Erythroblast (primary cell): ENCODE results near the gene TUBA8.

Source experiments
- DNase-seq, 2 experiments: peaks; one replicate each; lab custom pipeline; 2025; lab: John Stamatoyannopoulos, UW
- GATA1 ChIP-seq: IDR thresholded peaks from 2 replicates; pipeline ENCODE4 v1.6.1; 2011; ENCODE audit warnings: low read depth, mild to moderate bottlenecking, control low read depth, low read length, moderate library complexity
- POLR2A ChIP-seq: IDR thresholded peaks from 2 replicates; pipeline ENCODE4 v1.6.1; 2011; ENCODE audit warnings: mild to moderate bottlenecking, low read length

Gene TUBA8

DNA sequence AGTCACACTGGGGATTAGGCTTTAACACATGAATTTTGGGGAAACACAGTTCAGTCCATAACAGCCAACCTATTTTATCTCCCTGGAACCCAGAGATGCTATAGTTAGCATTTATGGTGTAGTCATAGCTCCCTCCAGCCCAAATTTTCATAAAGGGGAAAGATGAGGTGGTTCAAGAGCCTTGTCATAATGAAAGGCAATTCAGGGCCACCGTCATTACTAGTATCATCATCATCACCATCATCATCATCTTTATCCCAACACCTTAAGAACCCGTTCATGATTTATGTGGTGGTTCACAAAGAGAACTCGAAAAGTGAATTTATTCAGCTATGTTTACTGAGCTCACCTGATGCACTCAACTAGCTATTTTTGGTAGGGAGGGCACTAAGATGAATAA, 2.4 kb upstream of the TUBA8 start:
- TF ChIP-seq POLR2A: no peak
- TF ChIP-seq GATA1: no peak

DNA sequence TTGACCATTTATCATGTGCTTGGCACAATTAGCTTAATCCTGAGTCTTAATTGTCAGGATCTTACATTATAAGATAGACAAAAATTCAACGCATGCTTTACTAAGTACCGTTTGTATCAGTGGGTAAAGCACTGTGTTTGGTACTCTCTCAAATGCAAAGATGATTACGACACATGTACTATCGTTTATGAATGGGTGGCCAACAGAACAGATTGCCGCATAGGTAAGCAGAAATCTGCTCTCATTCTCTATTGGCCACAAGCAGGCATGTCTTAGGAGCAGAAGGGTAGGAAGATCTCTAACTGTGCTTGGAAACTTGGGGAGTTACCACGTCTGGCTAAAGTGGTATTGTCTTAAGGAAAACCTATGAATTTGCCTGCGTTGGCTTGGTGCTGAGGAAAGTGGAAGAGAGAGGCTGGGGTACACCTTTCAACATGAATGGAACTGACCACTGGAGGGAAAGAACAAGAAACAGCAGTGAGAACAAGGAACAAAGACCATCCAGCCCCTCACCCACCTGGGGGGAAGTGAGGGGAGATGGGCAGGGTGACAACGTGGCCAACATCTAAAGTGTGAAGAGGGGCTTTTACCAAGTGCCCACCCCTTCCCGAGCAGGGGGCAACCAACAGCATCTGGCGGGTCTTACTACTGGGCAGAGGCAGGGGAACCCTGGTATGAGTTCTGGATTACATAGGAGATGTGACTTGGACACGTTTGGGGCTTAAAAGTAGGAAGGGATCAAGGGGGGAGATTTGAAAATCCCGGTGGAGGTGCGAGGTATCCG, 1.0 kb upstream of the TUBA8 start:
- DNase-seq: no peak
- TF ChIP-seq POLR2A (no peak), GATA1 (no peak)

More for the DNA sequence above, 2.4 kb upstream of the TUBA8 start:
- no peak for DNase-seq

DNA sequence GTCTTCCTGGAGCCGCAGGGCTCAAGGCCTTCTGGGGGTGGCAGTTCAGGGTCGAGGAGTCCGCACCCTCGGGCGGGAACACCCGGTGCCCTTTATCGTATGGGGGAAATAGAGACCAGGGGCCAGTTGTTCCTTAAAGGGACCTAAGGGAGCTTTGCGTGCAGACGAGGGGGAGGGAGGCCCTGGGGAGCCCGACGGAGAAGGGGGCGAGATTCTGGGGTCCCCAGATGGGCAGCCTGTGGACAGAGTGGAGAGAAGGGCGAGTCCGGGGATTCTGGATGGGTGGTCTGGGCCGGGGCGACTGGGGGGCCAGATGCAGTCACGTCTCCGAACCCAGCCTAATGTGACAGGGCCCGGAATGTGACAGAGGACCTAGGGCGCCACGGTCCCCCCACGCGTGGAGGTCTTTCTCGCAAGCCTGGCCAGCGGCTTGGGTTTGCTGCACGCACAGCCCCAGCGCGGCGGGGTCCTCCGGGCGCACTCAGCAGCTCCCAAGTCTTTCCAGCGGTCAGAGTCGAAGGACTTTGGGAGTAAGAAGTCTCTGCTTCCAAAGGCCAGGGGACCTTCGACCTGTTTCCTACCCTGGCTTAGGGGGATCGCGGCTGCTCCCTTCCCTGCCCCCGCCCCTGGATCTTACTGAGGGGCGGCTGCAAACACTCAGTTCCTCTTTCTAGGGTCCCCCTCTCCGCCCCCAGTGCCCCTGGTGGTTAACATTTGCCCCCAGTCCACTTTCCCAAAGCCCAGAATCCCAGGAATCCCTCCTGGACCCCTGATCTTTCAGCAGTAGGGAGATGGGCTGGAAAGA, 547 bp downstream of the TUBA8 start:
- DNase-seq: no peak
- TF ChIP-seq GATA1 (no peak), POLR2A (no peak)

DNA sequence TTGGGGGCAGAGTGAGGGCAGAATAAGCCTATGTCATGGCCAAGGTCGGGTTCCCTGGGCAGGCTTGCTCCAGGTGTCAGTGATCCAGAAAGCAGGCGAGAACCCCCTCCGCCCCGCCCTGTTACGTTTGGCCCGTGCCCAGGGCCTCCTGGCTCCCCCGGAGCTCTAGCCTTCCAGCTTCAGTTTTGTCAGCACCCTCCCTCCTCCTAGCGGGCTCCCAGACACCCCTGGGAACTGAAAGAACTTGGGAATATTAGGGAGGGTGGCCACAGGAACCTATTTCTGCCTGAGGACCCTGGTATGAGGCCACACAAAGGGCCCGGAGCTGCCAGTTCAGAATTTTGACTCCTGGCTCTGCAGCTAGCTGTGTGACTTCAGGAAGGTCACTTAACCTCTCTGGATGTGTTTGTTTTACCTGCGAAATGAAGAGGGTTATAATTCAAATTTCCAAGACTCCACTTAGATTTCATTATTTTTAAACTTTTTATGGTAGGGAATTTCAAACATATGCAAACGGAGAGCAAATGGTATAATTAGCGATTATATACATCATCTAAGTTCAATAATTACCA, 1.2 kb downstream of the TUBA8 start:
- TF ChIP-seq GATA1 (no peak), POLR2A (no peak)
- no peak for DNase-seq

DNA sequence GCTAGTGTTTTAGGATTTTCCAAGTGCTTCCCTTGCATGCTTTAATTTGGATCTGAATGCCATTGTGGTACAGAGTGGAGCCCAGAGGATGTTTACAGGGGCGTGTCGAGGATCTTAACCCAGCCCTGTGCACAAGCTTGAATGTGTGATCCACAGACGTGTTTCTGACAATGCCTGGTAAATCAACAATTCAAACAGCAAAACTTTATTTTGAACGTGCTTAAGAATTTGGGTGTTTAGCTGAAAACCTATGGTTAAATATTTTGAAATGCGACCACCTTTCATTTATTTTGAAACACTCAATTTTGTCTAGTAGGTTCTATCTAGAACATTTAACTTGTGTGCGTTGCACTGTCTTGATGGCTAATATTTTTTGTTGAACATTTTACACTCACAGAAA, 1.8 kb downstream of the TUBA8 start:
- DNase-seq: no peak
- TF ChIP-seq POLR2A (no peak), GATA1 (no peak)

GRCh38 chr22:18113680-18114394, 3.2 kb downstream of the TUBA8 start:
- TF ChIP-seq GATA1: no peak
- no peak for TF ChIP-seq POLR2A
- DNase-seq: no peak

DNA sequence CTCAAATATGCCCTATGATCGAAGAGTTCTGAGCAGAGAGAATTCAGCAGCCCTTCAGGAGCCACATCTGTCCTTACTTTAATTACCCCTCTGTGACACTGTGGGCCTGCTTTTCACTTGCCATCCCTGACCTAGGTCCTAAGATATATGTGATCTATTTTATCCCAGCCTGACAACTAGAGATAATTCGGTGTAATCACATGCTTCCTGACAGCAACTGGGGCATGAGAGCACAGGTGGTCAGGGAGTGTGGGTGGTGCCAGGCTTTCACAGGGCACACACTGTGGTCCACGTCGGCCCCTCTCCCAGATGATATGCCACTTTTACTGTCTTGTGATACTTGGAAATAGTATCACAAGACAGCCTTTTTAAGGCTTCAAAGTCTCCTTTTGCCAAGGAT, 3.9 kb downstream of the TUBA8 start:
- TF ChIP-seq POLR2A: no peak
- TF ChIP-seq GATA1: no peak

DNA sequence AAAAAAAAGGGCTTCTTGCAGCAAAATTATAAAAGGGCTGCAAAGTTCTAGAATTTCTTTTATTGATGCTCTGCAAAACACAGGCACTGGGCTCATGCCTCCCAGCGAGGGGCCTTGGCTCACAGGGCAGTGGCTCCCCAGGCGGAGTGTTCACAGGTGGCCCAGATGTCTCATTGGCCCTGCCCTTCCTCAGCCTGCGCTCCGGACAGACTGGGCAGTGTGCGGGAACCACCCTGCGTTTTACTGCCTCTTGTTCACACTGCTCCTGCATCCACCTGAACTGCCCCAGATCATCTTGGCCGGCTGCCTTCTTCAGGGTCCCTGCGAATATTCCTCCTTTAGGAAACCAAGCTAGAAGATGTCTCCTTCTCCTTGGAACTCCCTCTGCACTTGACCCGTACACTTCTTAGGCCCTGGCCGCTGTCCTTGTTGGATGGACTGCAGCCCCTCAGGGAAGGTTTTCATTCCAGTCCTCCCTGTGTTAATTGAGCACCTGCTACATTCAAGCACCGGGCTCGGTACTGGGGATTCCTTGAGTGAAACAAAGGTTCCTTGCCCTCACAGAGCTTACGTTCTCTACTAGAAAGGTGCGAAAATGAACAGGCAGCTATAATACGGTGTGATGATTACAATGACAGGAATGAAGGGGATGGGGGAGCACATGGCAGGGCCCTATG, 4.5 kb downstream of the TUBA8 start:
- TF ChIP-seq POLR2A (no peak), GATA1 (no peak)

More for the DNA sequence above, 3.9 kb downstream of the TUBA8 start:
- no peak for DNase-seq

GRCh38 chr22:18115906-18116371, 5.3 kb downstream of the TUBA8 start:
- no peak for DNase-seq
- no peak for TF ChIP-seq POLR2A
- TF ChIP-seq GATA1: no peak

More for the DNA sequence above, 4.5 kb downstream of the TUBA8 start:
- no peak for DNase-seq

DNA sequence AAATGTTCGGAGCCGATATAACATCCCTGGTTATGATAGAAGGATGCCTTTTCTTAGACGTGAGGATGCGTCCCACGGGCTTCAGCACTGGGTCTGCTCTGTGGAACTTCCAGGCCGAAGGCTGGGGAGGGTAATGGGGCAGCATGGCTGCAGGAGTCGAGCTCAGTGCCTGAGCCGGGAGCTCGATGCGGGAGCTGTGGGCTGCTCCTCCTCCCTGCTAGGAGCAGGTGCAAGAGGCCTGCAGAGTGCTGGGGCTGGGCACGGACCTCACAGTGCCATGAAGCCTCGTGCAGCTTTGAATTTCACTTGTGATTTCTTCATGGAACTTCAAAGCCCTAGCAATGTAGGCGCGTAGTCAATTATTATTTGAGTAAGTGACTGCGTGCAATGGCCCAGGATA, 6.0 kb downstream of the TUBA8 start:
- DNase-seq: no peak
- no peak for TF ChIP-seq POLR2A
- no peak for TF ChIP-seq GATA1

- DNase-seq: no peak
- no peak for TF ChIP-seq GATA1
- TF ChIP-seq POLR2A: no peak
Observed at GRCh38 chr22:18118345-18118915, 7.8 kb downstream of the TUBA8 start.

- TF ChIP-seq GATA1 (no peak), POLR2A (no peak)
- no peak for DNase-seq
Observed at GRCh38 chr22:18119409-18120110, 9.0 kb downstream of the TUBA8 start.
